ENCODE measurements around the gene THAP3. TPM values are rescaled to one million over a fixed set of nuclear protein-coding genes. Genes with fewer than 3 reads are reported as not detected.

The THAP3 gene
- total and polyA plus RNA-seq, 2 experiments from 2014 or later: 15.1 to 23.8 TPM

- Histone ChIP-seq H3K79me2 (replicated peaks; ENCODE audit: insufficient read depth) (peaks cover 57% of the 10 kb centered on the region), H3K9me2 (ENCODE audit: insufficient read depth) (no peaks in the 10 kb centered on the region), H3K27me3 (ENCODE audit: insufficient read depth) (peaks cover 5% of the 10 kb centered on the region; the same call in 1 of the 2 replicates), H4K20me1 (replicated peaks; ENCODE audit: insufficient read depth) (peaks cover 41% of the 10 kb centered on the region), H2AFZ (no peak overlapping the region), H3K4me1 (ENCODE audit: insufficient read depth) (peaks cover 9% of the 10 kb centered on the region), H3K36me3 (ENCODE audit: insufficient read depth) (peaks cover 5% of the 10 kb centered on the region), H3K4me3 (0 out of 2 replicates have a peak overlapping the region, but pooled peaks have one; percentile 34), H3K27ac (ENCODE audit: low read depth) (no peak overlapping the region), H3F3A (replicated peaks; ENCODE audit: low read depth) (peaks cover 10% of the 10 kb centered on the region; the same call in 1 of the 2 replicates), H3K4me2 (peak overlapping the region; percentile 81; the same call in 1 of the 2 replicates)
- peaks cover 20% of the 10 kb centered on the region for H3K27me3 Mint-ChIP-seq (ENCODE audit: insufficient read depth, low read depth, poor library complexity)
- H3K27ac Mint-ChIP-seq: no peak overlapping the region
- no peak for DNase-seq (ENCODE audit: low spot score)
- no peak for ATAC-seq
- H3K4me3 Mint-ChIP-seq: peak overlapping the region; percentile 53
- H3K36me3 Mint-ChIP-seq (ENCODE audit: low read depth): peaks cover 59% of the 10 kb centered on the region
- peaks cover 19% of the 10 kb centered on the region for H3K4me1 Mint-ChIP-seq
- H3K9me3 Mint-ChIP-seq: no peaks in the 10 kb centered on the region
- TF ChIP-seq NANOG (IDR thresholded peaks at IDR 0.05; ENCODE audit: borderline replicate concordance): no peak
- no peak for TF ChIP-seq REST (IDR thresholded peaks at IDR 0.05; ENCODE audit: unreplicated experiment)
- TF ChIP-seq ZNF114 (CRISPR knock-in tag; IDR thresholded peaks at IDR 0.05): no peak
- TF ChIP-seq CTCF (conservative IDR thresholded peaks at IDR 0.05; ENCODE audit: low read depth in 2 of 2): no peak
- TF ChIP-seq EZH2phosphoT487 (IDR thresholded peaks at IDR 0.05; ENCODE audit: unreplicated experiment): no peak
- TF ChIP-seq ETS1 (IDR thresholded peaks at IDR 0.05): no peak
- TF ChIP-seq ZNF462 (CRISPR knock-in tag; IDR thresholded peaks at IDR 0.05): no peak
- TF ChIP-seq EZH2 (IDR thresholded peaks at IDR 0.05; ENCODE audit: low read depth, unreplicated experiment): no peak
- TF ChIP-seq POLR2AphosphoS5 (IDR thresholded peaks at IDR 0.05; ENCODE audit: low read depth): no peak
- TF ChIP-seq JUNB (IDR thresholded peaks at IDR 0.05; ENCODE audit: unreplicated experiment): no peak
- no peak for TF ChIP-seq CREB1 (CRISPR knock-in tag; IDR thresholded peaks at IDR 0.05; ENCODE audit: low read depth)
- TF ChIP-seq ZNF331 (CRISPR knock-in tag; IDR thresholded peaks at IDR 0.05; ENCODE audit: low read depth): no peak
- no peak for TF ChIP-seq STAT1 (IDR thresholded peaks at IDR 0.05; ENCODE audit: unreplicated experiment)
Observed at GRCh38 chr1:6599141-6599975, 25.3 kb upstream of the THAP3 start.

Measured in GM23338 (cell line).